ENCODE measurements around the gene DDA1.

The DDA1 gene

GRCh38 chr19:17302391-17303166 is 6.8 kb upstream of the DDA1 start:
- Histone ChIP-seq H3K27me3 (ENCODE audit: control insufficient read depth, insufficient read depth, low read length) (no peaks in the 10 kb centered on the region), H3K27ac (ENCODE audit: low read length) (no peak overlapping the region), H3K36me3 (ENCODE audit: control insufficient read depth, insufficient read depth, low read length) (peaks cover 9% of the 10 kb centered on the region), H3K4me3 (ENCODE audit: low read length) (peak overlapping the region; percentile 39; the same call in 1 of the 2 replicates), H3K4me1 (ENCODE audit: control insufficient read depth, insufficient read depth, low read length) (peaks cover 1% of the 10 kb centered on the region; the same call in 1 of the 2 replicates), H3K9me3 (ENCODE audit: control insufficient read depth, insufficient read depth, low read length) (no peaks in the 10 kb centered on the region)
- WGBS (ENCODE audit: insufficient coverage, insufficient read length): no CpG with 5 or more reads among the region's 29 CpGs
- no peak for DNase-seq (ENCODE audit: low read depth, low spot score)

- H3K9me3 ChIP-seq (ENCODE audit: control insufficient read depth, insufficient read depth, low read length): no peaks in the 10 kb centered on the region
- peak within 1 kb of the TSS; percentile 39; the same call in 1 of the 2 replicates for H3K4me3 ChIP-seq (ENCODE audit: low read length)
- WGBS (ENCODE audit: insufficient coverage, insufficient read length): no CpG with 5 or more reads among the region's 52 CpGs
- peaks cover 1% of the 10 kb centered on the region; the same call in 1 of the 2 replicates for H3K4me1 ChIP-seq (ENCODE audit: control insufficient read depth, insufficient read depth, low read length)
- H3K27me3 ChIP-seq (ENCODE audit: control insufficient read depth, insufficient read depth, low read length): no peaks in the 10 kb centered on the region
- no peak for DNase-seq (ENCODE audit: low read depth, low spot score)
- peaks cover 9% of the 10 kb centered on the region for H3K36me3 ChIP-seq (ENCODE audit: control insufficient read depth, insufficient read depth, low read length)
- no peak within 1 kb of the TSS for H3K27ac ChIP-seq (ENCODE audit: low read length)
These were observed 6.0 kb upstream of the DDA1 start, which contains the start of gene ABHD8 for GRCh38 chr19:17303167-17303939. Gene ABHD8, minus strand, starts transcription at chr19:17303425. Its CDS starts 1,809 bp downstream, at chr19:17301616.

- H3K36me3 ChIP-seq (ENCODE audit: control insufficient read depth, insufficient read depth, low read length): peaks cover 7% of the 10 kb centered on the region; the same call in 1 of the 2 replicates
- WGBS (ENCODE audit: insufficient coverage, insufficient read length): no CpG with 5 or more reads among the region's 12 CpGs
- no peaks in the 10 kb centered on the region for H3K27me3 ChIP-seq (ENCODE audit: control insufficient read depth, insufficient read depth, low read length)
- DNase-seq (ENCODE audit: low read depth, low spot score): no peak
- H3K9me3 ChIP-seq (ENCODE audit: control insufficient read depth, insufficient read depth, low read length): no peaks in the 10 kb centered on the region
- peaks cover 1% of the 10 kb centered on the region; the same call in 1 of the 2 replicates for H3K4me1 ChIP-seq (ENCODE audit: control insufficient read depth, insufficient read depth, low read length)
- H3K4me3 ChIP-seq (ENCODE audit: low read length): no peak overlapping the region
- H3K27ac ChIP-seq (ENCODE audit: low read length): no peak overlapping the region
These were observed 5.5 kb upstream of the DDA1 start for GRCh38 chr19:17303940-17304267.

- WGBS (ENCODE audit: insufficient coverage, insufficient read length): no CpG with 5 or more reads among the region's 12 CpGs
- Histone ChIP-seq H3K9me3 (ENCODE audit: control insufficient read depth, insufficient read depth, low read length) (no peaks in the 10 kb centered on the region), H3K27ac (ENCODE audit: low read length) (no peak overlapping the region), H3K4me3 (ENCODE audit: low read length) (no peak overlapping the region), H3K4me1 (ENCODE audit: control insufficient read depth, insufficient read depth, low read length) (peaks cover 1% of the 10 kb centered on the region; the same call in 1 of the 2 replicates), H3K36me3 (ENCODE audit: control insufficient read depth, insufficient read depth, low read length) (peaks cover 7% of the 10 kb centered on the region; the same call in 1 of the 2 replicates), H3K27me3 (ENCODE audit: control insufficient read depth, insufficient read depth, low read length) (no peaks in the 10 kb centered on the region)
- no peak for DNase-seq (ENCODE audit: low read depth, low spot score)
These were observed 4.8 kb upstream of the DDA1 start for GRCh38 chr19:17304386-17305215.

GRCh38 chr19:17305216-17305516 is 4.2 kb upstream of the DDA1 start:
- no CpG with 5 or more reads among the region's 7 CpGs for WGBS (ENCODE audit: insufficient coverage, insufficient read length)
- Histone ChIP-seq H3K36me3 (ENCODE audit: control insufficient read depth, insufficient read depth, low read length) (peaks cover 7% of the 10 kb centered on the region; the same call in 1 of the 2 replicates), H3K27me3 (ENCODE audit: control insufficient read depth, insufficient read depth, low read length) (no peaks in the 10 kb centered on the region), H3K9me3 (ENCODE audit: control insufficient read depth, insufficient read depth, low read length) (no peaks in the 10 kb centered on the region), H3K4me3 (ENCODE audit: low read length) (no peak overlapping the region), H3K27ac (ENCODE audit: low read length) (no peak overlapping the region), H3K4me1 (ENCODE audit: control insufficient read depth, insufficient read depth, low read length) (peaks cover 1% of the 10 kb centered on the region; the same call in 1 of the 2 replicates)
- DNase-seq (ENCODE audit: low read depth, low spot score): no peak

GRCh38 chr19:17305517-17306284 is 3.7 kb upstream of the DDA1 start, which contains the start of gene MRPL34:
Gene MRPL34, plus strand, starts transcription at chr19:17305872. Its CDS starts 21 bp downstream, at chr19:17305893.
- DNase-seq (ENCODE audit: low read depth, low spot score): no peak
- peaks cover 4% of the 10 kb centered on the region; the same call in 1 of the 2 replicates for H3K4me1 ChIP-seq (ENCODE audit: control insufficient read depth, insufficient read depth, low read length)
- no peaks in the 10 kb centered on the region for H3K9me3 ChIP-seq (ENCODE audit: control insufficient read depth, insufficient read depth, low read length)
- WGBS (ENCODE audit: insufficient coverage, insufficient read length): no CpG with 5 or more reads among the region's 55 CpGs
- peaks cover 7% of the 10 kb centered on the region; the same call in 1 of the 2 replicates for H3K36me3 ChIP-seq (ENCODE audit: control insufficient read depth, insufficient read depth, low read length)
- no peak within 1 kb of the TSS for H3K27ac ChIP-seq (ENCODE audit: low read length)
- H3K4me3 ChIP-seq (ENCODE audit: low read length): peak within 1 kb of the TSS; percentile 88
- no peaks in the 10 kb centered on the region for H3K27me3 ChIP-seq (ENCODE audit: control insufficient read depth, insufficient read depth, low read length)

- WGBS (ENCODE audit: insufficient coverage, insufficient read length): no CpG with 5 or more reads among the region's 28 CpGs
- no peaks in the 10 kb centered on the region for H3K9me3 ChIP-seq (ENCODE audit: control insufficient read depth, insufficient read depth, low read length)
- DNase-seq (ENCODE audit: low read depth, low spot score): no peak
- H3K4me3 ChIP-seq (ENCODE audit: low read length): peak overlapping the region; percentile 88
- no peaks in the 10 kb centered on the region for H3K27me3 ChIP-seq (ENCODE audit: control insufficient read depth, insufficient read depth, low read length)
- peaks cover 4% of the 10 kb centered on the region; the same call in 1 of the 2 replicates for H3K36me3 ChIP-seq (ENCODE audit: control insufficient read depth, insufficient read depth, low read length)
- H3K27ac ChIP-seq (ENCODE audit: low read length): no peak overlapping the region
- peaks cover 4% of the 10 kb centered on the region; the same call in 1 of the 2 replicates for H3K4me1 ChIP-seq (ENCODE audit: control insufficient read depth, insufficient read depth, low read length)
These were observed 3.1 kb upstream of the DDA1 start for GRCh38 chr19:17306285-17306714.

GRCh38 chr19:17307876-17308377 is 1.4 kb upstream of the DDA1 start:
- H3K9me3 ChIP-seq (ENCODE audit: control insufficient read depth, insufficient read depth, low read length): no peaks in the 10 kb centered on the region
- DNase-seq (ENCODE audit: low read depth, low spot score): no peak
- no peaks in the 10 kb centered on the region for H3K27me3 ChIP-seq (ENCODE audit: control insufficient read depth, insufficient read depth, low read length)
- no peak overlapping the region for H3K4me3 ChIP-seq (ENCODE audit: low read length)
- no CpG with 5 or more reads among the region's 8 CpGs for WGBS (ENCODE audit: insufficient coverage, insufficient read length)
- peaks cover 4% of the 10 kb centered on the region for H3K4me1 ChIP-seq (ENCODE audit: control insufficient read depth, insufficient read depth, low read length)
- H3K36me3 ChIP-seq (ENCODE audit: control insufficient read depth, insufficient read depth, low read length): 0 out of 2 replicates have a peak, but pooled peaks cover 2% of the 10 kb centered on the region
- H3K27ac ChIP-seq (ENCODE audit: low read length): no peak overlapping the region

- no peaks in the 10 kb centered on the region for H3K27me3 ChIP-seq (ENCODE audit: control insufficient read depth, insufficient read depth, low read length)
- no peaks in the 10 kb centered on the region for H3K9me3 ChIP-seq (ENCODE audit: control insufficient read depth, insufficient read depth, low read length)
- no peak overlapping the region for H3K27ac ChIP-seq (ENCODE audit: low read length)
- DNase-seq (ENCODE audit: low read depth, low spot score): no peak
- peaks cover 9% of the 10 kb centered on the region; the same call in 1 of the 2 replicates for H3K36me3 ChIP-seq (ENCODE audit: control insufficient read depth, insufficient read depth, low read length)
- no CpG with 5 or more reads among the region's 23 CpGs for WGBS (ENCODE audit: insufficient coverage, insufficient read length)
- peaks cover 4% of the 10 kb centered on the region for H3K4me1 ChIP-seq (ENCODE audit: control insufficient read depth, insufficient read depth, low read length)
- H3K4me3 ChIP-seq (ENCODE audit: low read length): peak overlapping the region; percentile 83
These were observed 650 bp downstream of the DDA1 start for GRCh38 chr19:17309965-17310461.
